Liver (tissue), 9 donors: ENCODE data around the gene GART. TPM values are rescaled to one million over a fixed set of nuclear protein-coding genes. Genes with fewer than 3 reads are reported as not detected.

ENCODE experiments used
- DNase-seq: peaks from one replicate; pipeline ENCODE4 v3.0.0-alpha.2; 2017; ENCODE audit warnings: low spot score
- H3K27ac ChIP-seq, 2 donors: one replicate each; pipeline ENCODE4 v1.7.0; 2013; ENCODE audit warnings: inconsistent platforms in 2 of 2, low read length in 2 of 2, control low read depth in 1 of 2, low read depth in 1 of 2, mild to moderate bottlenecking in 1 of 2
- H3K27me3 ChIP-seq, 4 donors: one replicate each; pipeline versions ENCODE4 v1.6.1 to v1.7.0; 2013; ENCODE audit warnings: low read length in 3 of 4, inconsistent platforms in 1 of 4, mild to moderate bottlenecking in 1 of 4, moderate library complexity in 1 of 4; ENCODE audit not compliant: control insufficient read depth in 4 of 4, insufficient read depth in 4 of 4
- H3K36me3 ChIP-seq, 4 donors: one replicate each; pipeline versions ENCODE4 v1.6.1 to v1.7.0; 2013; ENCODE audit warnings: low read length in 3 of 4, mild to moderate bottlenecking in 3 of 4, low read depth in 1 of 4, moderate library complexity in 1 of 4; ENCODE audit not compliant: control insufficient read depth in 4 of 4, insufficient read depth in 3 of 4
- H3K4me1 ChIP-seq, 4 donors: one replicate each; pipeline versions ENCODE4 v1.6.1 to v1.7.0; 2013; ENCODE audit warnings: low read length in 3 of 4, mild to moderate bottlenecking in 3 of 4, moderate library complexity in 1 of 4; ENCODE audit not compliant: control insufficient read depth in 4 of 4, insufficient read depth in 4 of 4
- H3K4me3 ChIP-seq, 3 donors: one replicate each; pipeline versions ENCODE4 v1.6.1 to v1.7.0; 2013; ENCODE audit warnings: low read length in 3 of 3, control low read depth in 1 of 3, low read depth in 1 of 3, mild to moderate bottlenecking in 1 of 3
- H3K9ac ChIP-seq, 2 donors: one replicate each; pipeline ENCODE4 v1.7.0; 2013; ENCODE audit warnings: low read length in 2 of 2, mild to moderate bottlenecking in 2 of 2, moderate library complexity in 2 of 2, control low read depth in 1 of 2, low read depth in 1 of 2
- H3K9me3 ChIP-seq, 4 donors: one replicate each; pipeline versions ENCODE4 v1.6.1 to v1.7.0; 2013; ENCODE audit warnings: low read length in 3 of 4; ENCODE audit not compliant: control insufficient read depth in 4 of 4
- CTCF ChIP-seq: fragments of 150-350 bp; IDR thresholded peaks from 2 replicates; pipeline ENCODE4 v1.5.1; 2017; ENCODE audit warnings: improper control_type of control experiment, low read depth, low read length; ENCODE audit not compliant: missing input control
- EGR1 ChIP-seq, 2 donors: IDR thresholded peaks; 2 replicates each; pipeline ENCODE4 v1.6.1; 2016 to 2018; ENCODE audit warnings: antibody characterized with exemption in 2 of 2, low read depth in 2 of 2
- FOXA1 ChIP-seq: IDR thresholded peaks from 2 replicates; pipeline ENCODE4 v1.6.1; 2016; ENCODE audit warnings: antibody characterized with exemption
- FOXA2 ChIP-seq: IDR thresholded peaks from 2 replicates; pipeline ENCODE4 v1.6.1; 2016; ENCODE audit warnings: antibody characterized with exemption
- GABPA ChIP-seq, 2 donors: IDR thresholded peaks in 1 of 2; conservative IDR thresholded peaks in 1 of 2; 2 replicates each; pipeline ENCODE4 v1.6.1; 2016; ENCODE audit warnings: antibody characterized with exemption in 2 of 2, mild to moderate bottlenecking in 1 of 2, moderate library complexity in 1 of 2
- HNF4A ChIP-seq, 2 donors: conservative IDR thresholded peaks; 2 replicates each; pipeline ENCODE4 v1.6.1; 2016; ENCODE audit warnings: antibody characterized with exemption in 2 of 2, mild to moderate bottlenecking in 2 of 2
- HNF4G ChIP-seq: IDR thresholded peaks from 2 replicates; pipeline ENCODE4 v1.6.1; 2016; ENCODE audit warnings: antibody characterized with exemption
- JUND ChIP-seq, 2 donors: IDR thresholded peaks; 2 replicates each; pipeline ENCODE4 v1.6.1; 2016; ENCODE audit warnings: antibody characterized with exemption in 2 of 2
- RAD21 ChIP-seq, 2 donors: IDR thresholded peaks; 2 replicates each; pipeline ENCODE4 v1.6.1; 2016; ENCODE audit warnings: antibody characterized with exemption in 2 of 2, mild to moderate bottlenecking in 2 of 2
- REST ChIP-seq: IDR thresholded peaks from 2 replicates; pipeline ENCODE4 v1.6.1; 2016; ENCODE audit warnings: antibody characterized with exemption, mild to moderate bottlenecking
- RXRA ChIP-seq, 2 donors: IDR thresholded peaks; 2 replicates each; pipeline ENCODE4 v1.6.1; 2017 to 2018; ENCODE audit warnings: antibody characterized with exemption in 2 of 2, mild to moderate bottlenecking in 1 of 2
- SP1 ChIP-seq: IDR thresholded peaks from 2 replicates; pipeline ENCODE4 v1.6.1; 2018; ENCODE audit warnings: antibody characterized with exemption, mild to moderate bottlenecking
- TAF1 ChIP-seq: conservative IDR thresholded peaks from 2 replicates; pipeline ENCODE4 v1.6.1; 2016; ENCODE audit warnings: antibody characterized with exemption, mild to moderate bottlenecking
- YY1 ChIP-seq: IDR thresholded peaks from 2 replicates; pipeline ENCODE4 v1.6.1; 2016; ENCODE audit warnings: antibody characterized with exemption, mild to moderate bottlenecking
- WGBS: extraction: QIAGEN DNeasy Blood & Tissue Kit; methylation state at CpG from one replicate; pipeline ENCODE4 v1.1.7; 2013; 5-methylcytosine and 5-hydroxymethylcytosine counted together
- polyA plus RNA-seq, 2 donors: library from polyadenylated mRNA; stranded (reverse) in 1 of 2; unstranded in 1 of 2; fragments of 200-250 nt in 1 of 2; fragments of >200 nt in 1 of 2; fragmentation: Nextera tagmentation in 1 of 2; extraction: Ambion mirVana in 1 of 2; gene quantifications; one replicate each; pipeline versions ENCODE4 v1.2.1 to v1.2.3, GENCODE V29; 2013 to 2015
- total RNA-seq, 2 donors: library from RNA; depleted of rRNA; stranded (reverse); fragments of >200 nt; gene quantifications; one replicate each; pipeline ENCODE4 v1.2.3, GENCODE V29; 2014
- TF ChIP-seq, protein P1 (sequence below): IDR thresholded peaks from 2 replicates; pipeline ENCODE4 v1.6.1; 2016; ENCODE audit warnings: antibody characterized with exemption
- TF ChIP-seq, protein P2 (sequence below): IDR thresholded peaks from 2 replicates; pipeline ENCODE4 v1.6.1; 2016; ENCODE audit warnings: antibody characterized with exemption
- donor health status: healthy.
- donor health status: healthy.
- donor health status: healthy.
- donor health status: healthy.
- donor health status: healthy.

GART gene
- total and polyA plus RNA-seq, 4 donors: 15.7 to 76.8 (median 32.0) TPM

- Histone ChIP-seq H3K36me3 (no peaks in the 10 kb centered on the region), H3K9me3 (no peaks in the 10 kb centered on the region), H3K4me3 (peak within 1 kb of the TSS; percentile 67 to 98 (median 78)), H3K27ac (peak within 1 kb of the TSS; percentile 3 to 47), H3K4me1 (peaks cover 0 to 11% (median 7%) of the 10 kb centered on the region in 4 donors), H3K9ac (peak within 1 kb of the TSS; percentile 42 to 59), H3K27me3 (no peaks in the 10 kb centered on the region)
- under 1% methylated on average over 52 of the region's 52 CpGs for WGBS
- TF ChIP-seq, protein P1, sequence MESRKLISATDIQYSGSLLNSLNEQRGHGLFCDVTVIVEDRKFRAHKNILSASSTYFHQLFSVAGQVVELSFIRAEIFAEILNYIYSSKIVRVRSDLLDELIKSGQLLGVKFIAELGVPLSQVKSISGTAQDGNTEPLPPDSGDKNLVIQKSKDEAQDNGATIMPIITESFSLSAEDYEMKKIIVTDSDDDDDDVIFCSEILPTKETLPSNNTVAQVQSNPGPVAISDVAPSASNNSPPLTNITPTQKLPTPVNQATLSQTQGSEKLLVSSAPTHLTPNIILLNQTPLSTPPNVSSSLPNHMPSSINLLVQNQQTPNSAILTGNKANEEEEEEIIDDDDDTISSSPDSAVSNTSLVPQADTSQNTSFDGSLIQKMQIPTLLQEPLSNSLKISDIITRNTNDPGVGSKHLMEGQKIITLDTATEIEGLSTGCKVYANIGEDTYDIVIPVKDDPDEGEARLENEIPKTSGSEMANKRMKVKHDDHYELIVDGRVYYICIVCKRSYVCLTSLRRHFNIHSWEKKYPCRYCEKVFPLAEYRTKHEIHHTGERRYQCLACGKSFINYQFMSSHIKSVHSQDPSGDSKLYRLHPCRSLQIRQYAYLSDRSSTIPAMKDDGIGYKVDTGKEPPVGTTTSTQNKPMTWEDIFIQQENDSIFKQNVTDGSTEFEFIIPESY: peak; percentile 24
- TF ChIP-seq SP1 (peak; percentile 55), YY1 (peak; percentile 64), REST (no peak), EGR1 (IDR thresholded peaks at IDR 0.05; ENCODE audit: low read depth in 2 of 2) (peak in 1 of 2 donors; percentile 8), FOXA1 (no peak), RAD21 (IDR thresholded peaks at IDR 0.05) (peak in 1 of 2 donors; percentile 19), HNF4G (no peak), HNF4A (conservative IDR thresholded peaks at IDR 0.05) (peak in 1 of 2 donors; percentile 3), TAF1 (no peak), JUND (IDR thresholded peaks at IDR 0.05) (no peak), RXRA (IDR thresholded peaks at IDR 0.05) (peak; percentile 16 to 31), FOXA2 (no peak), GABPA (IDR thresholded peaks at IDR 0.05 in 1 of 2, conservative IDR thresholded peaks at IDR 0.05 in 1 of 2) (no peak), CTCF (no peak)
- TF ChIP-seq, protein P2, sequence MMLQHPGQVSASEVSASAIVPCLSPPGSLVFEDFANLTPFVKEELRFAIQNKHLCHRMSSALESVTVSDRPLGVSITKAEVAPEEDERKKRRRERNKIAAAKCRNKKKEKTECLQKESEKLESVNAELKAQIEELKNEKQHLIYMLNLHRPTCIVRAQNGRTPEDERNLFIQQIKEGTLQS: no peak
- DNase-seq: peak; percentile 97
Measured at GRCh38 chr21:33491373-33492102, 50.4 kb downstream of the GART start, which contains the start of gene DNAJC28. Gene DNAJC28 (minus strand): TSS chr21:33491716. CDS start chr21:33489393, 2,323 bp downstream.
